Skin epidermis (tissue), 12 donors: Measurements from ENCODE around the gene CHGA.

Source experiments
- H3K27ac ChIP-seq, 21 experiments: fragments of 200-600 bp; sonication (generic) in 11 of 21; one replicate each; pipeline ENCODE4 v1.5.0; 2020; ENCODE audit warnings: mild to moderate bottlenecking in 3 of 21, inconsistent platforms in 2 of 21, moderate library complexity in 2 of 21
- H3K4me3 ChIP-seq, 7 experiments: fragments of 200-600 bp; sonication (generic) in 2 of 7; one replicate each; pipeline ENCODE4 v1.5.0; 2020; ENCODE audit warnings: inconsistent platforms in 2 of 7, mild to moderate bottlenecking in 2 of 7, moderate library complexity in 1 of 7

CHGA gene

GRCh38 chr14:92922883-92923743 is at the start of gene CHGA:
CHGA (plus strand) TSS chr14:92923150; CDS start chr14:92923360, 210 bp downstream.
- peak within 1 kb of the TSS in 1 of 21 experiments; percentile 9 for H3K27ac ChIP-seq
- peak within 1 kb of the TSS in 2 of 7 experiments; percentile 30 to 39 for H3K4me3 ChIP-seq

- no peak overlapping the region for H3K27ac ChIP-seq
Measured at GRCh38 chr14:92874962-92875661, 47.8 kb upstream of the CHGA start.

GRCh38 chr14:92877757-92878431 is 45.1 kb upstream of the CHGA start:
- H3K27ac ChIP-seq: no peak overlapping the region
- H3K4me3 ChIP-seq: no peak overlapping the region

More at GRCh38 chr14:92874962-92875661, 47.8 kb upstream of the CHGA start:
- no peak overlapping the region for H3K4me3 ChIP-seq

GRCh38 chr14:92880351-92880750 is 42.6 kb upstream of the CHGA start:
- Histone ChIP-seq H3K27ac (no peak overlapping the region), H3K4me3 (no peak overlapping the region)

- Histone ChIP-seq H3K4me3 (no peak overlapping the region), H3K27ac (no peak overlapping the region)
Measured at GRCh38 chr14:92880851-92881250, 42.1 kb upstream of the CHGA start.

DNA sequence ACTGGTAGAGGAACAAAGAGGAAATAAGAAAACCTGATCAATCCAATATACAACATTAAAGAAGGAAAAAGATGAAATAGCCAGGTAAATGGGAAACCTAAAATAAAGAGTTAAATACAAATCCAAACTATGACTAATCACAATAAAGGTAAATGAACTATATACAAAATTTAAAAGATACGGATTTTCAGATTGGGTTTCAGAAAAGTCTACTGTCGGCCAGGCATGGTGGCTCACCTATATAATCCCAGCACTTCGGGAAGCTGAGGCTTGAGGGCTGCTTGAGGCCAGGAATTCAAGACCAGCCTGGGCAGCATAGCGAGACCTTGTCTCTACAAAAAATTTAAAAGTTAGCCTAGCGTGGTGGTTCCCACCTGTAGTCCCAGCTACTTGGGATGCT is 39.9 kb upstream of the CHGA start:
- no peak overlapping the region for H3K4me3 ChIP-seq
- no peak overlapping the region for H3K27ac ChIP-seq

DNA sequence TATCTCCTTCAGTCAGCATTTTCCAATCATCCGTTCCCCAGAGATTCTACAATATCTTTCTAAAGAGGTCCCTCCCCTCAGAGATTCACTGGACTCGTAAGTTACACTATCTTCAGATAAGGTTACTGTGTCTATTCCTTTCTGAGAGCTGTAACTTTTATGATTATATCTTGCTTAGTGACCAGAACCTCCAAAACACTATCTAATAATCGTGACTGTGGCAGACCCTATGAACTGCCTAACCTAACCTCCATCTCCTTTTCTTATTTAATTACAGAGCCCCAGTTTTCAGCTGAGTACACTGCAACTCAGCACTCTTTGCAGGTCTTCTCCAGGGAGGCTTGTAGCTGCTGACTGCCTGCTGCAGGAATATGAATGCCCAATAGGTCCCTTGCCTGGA is 38.5 kb upstream of the CHGA start:
- H3K27ac ChIP-seq: no peak overlapping the region

GRCh38 chr14:92885279-92886061 is 37.5 kb upstream of the CHGA start:
- Histone ChIP-seq H3K4me3 (no peak overlapping the region), H3K27ac (no peak overlapping the region)

More for the DNA sequence above, 38.5 kb upstream of the CHGA start:
- H3K4me3 ChIP-seq: no peak overlapping the region

DNA sequence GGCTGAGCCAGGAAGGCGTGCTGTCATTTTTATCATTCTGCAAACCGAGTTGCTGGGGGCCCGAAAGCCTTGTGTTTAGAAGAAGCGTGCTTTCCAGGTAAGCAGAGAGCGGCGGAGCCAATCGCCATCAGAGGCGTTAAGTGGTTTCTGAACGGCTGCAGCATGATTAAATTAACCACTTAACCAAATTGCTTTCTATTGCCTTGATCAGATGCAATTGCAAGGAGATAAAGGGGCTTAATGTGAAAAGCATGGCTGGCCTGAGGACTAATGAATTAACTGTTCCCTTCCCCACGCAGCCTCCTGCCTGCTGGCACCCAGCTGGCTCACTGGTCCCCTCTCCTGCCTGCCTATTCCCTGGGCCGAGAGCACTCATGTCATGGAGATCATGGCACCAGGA is 36.6 kb upstream of the CHGA start:
- no peak overlapping the region for H3K27ac ChIP-seq
- no peak overlapping the region for H3K4me3 ChIP-seq

DNA sequence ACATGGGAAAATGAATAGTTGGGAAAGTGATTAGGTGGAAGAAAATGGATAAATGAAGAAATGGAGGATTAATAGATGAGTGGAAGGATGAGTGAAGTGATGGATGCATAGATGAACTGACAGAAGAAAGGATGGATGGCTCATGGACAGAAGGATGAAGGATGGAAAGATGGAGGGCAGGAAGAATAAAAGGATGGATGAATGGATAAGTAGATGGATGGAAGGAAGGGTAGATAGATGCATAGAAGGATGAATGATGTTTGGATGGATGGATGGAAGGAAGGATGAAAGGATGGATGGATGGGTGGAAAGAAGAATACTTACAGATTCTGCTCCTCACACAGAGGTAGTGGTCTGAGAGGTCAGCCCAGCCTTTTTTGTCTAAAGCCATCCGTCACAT is 35.8 kb upstream of the CHGA start:
- Histone ChIP-seq H3K27ac (no peak overlapping the region), H3K4me3 (no peak overlapping the region)

DNA sequence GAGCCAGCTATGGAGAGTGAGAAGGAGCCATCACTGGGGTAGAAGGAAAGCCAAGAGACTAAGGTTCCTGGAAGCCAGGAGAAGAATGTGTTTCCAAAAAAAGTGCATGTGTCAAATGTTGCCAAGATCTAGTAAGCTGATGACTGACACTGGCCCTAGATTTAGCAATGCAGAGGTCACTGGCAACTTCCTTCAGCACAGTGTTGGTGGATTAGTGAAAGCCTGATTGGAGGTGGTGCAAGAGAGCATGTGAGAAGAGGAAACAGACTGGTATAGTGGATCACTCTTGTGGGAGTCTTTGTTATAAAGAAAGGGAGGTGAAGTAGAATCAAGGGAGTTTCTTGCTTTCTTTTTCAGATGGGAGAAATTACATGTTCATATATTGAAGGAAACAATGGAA is 34.1 kb upstream of the CHGA start:
- no peak overlapping the region for H3K4me3 ChIP-seq
- H3K27ac ChIP-seq: no peak overlapping the region

DNA sequence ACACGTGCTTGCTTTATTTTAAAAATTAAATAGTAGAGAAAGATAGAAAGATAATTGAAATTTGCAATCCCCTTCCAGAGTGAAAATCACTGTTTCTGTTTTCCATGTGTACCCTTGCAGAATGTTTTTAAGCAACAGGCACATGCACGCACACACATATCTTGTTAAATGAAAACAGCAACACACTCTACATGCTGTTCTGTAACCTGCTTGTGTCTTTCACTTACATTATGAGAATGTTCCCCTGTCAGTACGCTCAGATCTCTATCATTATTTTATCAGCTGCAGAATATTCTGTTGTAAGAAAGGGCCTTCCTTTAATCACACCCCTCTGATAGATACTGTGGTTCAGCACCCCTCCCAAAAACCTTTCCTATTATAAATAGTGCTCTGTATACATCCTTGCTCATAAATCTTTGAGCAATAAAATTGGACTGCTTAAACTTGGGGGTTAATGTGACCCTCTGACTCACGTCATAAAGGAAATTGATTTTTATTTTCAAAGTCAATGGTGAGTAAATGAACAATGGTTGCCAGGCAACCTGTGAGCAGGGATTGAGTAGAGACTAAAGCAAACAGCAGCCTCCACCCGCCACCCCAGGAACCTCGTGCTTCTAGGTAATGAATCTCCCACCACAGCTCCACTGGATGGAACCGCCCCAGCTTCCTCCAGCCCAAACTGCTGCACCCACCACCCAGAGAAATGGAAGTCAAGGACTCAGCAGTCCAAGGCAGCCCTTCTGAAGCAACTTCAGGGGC is 31.9 kb upstream of the CHGA start:
- H3K4me3 ChIP-seq: no peak overlapping the region
- H3K27ac ChIP-seq: no peak overlapping the region

GRCh38 chr14:92892589-92892988 is 30.4 kb upstream of the CHGA start:
- no peak overlapping the region for H3K4me3 ChIP-seq
- no peak overlapping the region for H3K27ac ChIP-seq

GRCh38 chr14:92895352-92895878 is 27.5 kb upstream of the CHGA start:
- Histone ChIP-seq H3K27ac (no peak overlapping the region), H3K4me3 (no peak overlapping the region)

DNA sequence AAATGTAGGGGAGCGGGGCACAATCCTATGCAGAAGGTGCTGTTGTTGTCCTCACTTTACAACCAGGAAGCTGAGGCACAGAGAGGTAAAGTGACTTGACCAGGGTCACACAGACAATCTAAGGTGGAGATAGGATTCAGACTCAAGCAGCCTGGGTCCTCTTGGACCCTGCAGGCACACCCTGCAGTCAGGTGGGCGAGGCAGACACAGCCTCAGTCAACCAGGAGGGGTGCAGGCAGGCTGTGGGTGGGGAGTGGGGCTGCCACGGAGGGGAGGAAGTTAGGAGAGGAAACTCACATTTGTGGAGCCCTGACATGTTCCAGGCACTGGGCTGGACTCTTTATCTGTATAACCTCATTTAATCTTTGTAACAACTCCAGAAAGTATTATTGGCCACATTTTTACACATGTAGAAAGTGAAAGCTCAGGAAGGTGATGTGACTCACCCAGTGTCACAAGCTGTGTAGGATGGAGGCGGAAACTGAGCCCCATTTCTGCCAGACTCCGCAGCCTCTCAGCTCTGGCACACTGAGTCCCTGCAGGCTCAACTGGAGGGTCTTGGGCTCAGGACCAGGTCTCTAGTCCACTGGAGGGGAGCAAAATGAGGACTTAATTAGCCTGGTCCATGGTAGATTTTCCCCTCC is 24.9 kb upstream of the CHGA start:
- Histone ChIP-seq H3K4me3 (no peak overlapping the region), H3K27ac (no peak overlapping the region)

DNA sequence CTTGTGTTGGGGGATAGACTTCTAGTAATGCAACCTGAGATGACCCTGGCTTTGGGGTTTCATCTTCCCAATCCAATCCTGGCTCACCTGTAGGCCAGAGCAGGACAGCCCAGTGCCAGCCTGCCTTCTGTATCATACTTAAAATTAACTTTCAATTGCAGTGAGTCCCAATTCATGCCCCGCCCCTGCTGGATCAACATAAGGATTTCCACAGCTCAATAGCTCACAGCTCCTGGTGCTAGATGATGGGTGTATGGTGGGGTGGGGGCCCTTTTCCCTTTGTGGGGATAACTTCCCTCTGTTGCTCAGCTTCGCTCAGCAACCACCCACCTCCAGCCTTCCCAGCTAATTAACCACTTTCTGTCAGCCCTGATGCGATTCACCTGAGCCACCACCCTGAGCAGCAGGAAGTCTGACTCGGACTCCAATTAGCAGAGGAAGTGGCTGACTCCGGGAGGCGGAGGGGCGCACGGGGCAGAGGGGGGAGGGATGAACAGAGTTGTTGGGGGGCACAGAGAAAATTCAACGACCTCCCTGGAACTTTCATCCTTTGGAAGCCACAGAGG is 24.3 kb upstream of the CHGA start:
- H3K27ac ChIP-seq: no peak overlapping the region
- H3K4me3 ChIP-seq: no peak overlapping the region

DNA sequence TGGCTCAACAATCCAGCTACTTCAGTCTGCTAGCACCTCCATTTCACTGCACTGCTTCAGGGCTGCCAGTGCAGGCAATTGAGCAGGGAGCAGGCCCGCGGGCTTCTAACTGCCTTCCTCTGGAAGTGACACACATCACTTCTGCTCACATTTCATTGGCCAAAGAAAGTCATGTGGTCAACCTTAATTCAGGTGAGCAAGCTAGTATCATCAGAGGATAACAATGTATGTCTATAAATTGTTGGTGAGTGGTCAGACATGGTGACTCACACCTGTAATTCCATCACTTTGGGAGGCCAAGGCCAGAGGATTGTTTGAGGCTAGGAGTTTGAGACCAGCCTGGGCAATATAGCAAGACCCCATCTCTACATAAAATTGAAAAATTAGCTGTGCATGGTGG is 22.3 kb upstream of the CHGA start:
- H3K27ac ChIP-seq: no peak overlapping the region

DNA sequence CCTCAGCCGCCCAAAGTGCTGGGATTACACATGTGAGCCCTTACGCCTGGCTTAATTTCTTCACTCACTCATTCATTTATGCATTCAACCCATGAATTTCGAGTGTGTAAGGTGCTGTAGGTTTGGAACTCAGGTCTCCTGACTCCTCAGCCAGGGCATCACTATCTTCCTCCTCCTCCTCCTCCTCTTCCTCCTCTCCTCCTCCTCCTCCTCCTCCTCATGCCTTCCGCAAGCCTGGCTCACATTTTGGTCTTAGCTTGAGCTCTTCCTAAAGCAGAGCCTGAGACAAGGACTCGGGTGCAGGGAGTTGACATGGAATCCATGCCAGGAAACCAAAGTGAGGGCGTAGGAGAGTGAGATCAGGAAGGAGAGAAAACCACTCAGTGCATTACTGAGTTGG is 20.8 kb upstream of the CHGA start:
- no peak overlapping the region for H3K4me3 ChIP-seq
- no peak overlapping the region for H3K27ac ChIP-seq

More for the DNA sequence above, 22.3 kb upstream of the CHGA start:
- no peak overlapping the region for H3K4me3 ChIP-seq
